GM19238 (cell line): ENCODE data around the gene STK32B.

ENCODE experiments used
- DNase-seq: peaks from one replicate; pipeline ENCODE4 v3.0.0; 2011; ENCODE audit warnings: low spot score; ENCODE audit not compliant: insufficient read length

STK32B gene

DNA sequence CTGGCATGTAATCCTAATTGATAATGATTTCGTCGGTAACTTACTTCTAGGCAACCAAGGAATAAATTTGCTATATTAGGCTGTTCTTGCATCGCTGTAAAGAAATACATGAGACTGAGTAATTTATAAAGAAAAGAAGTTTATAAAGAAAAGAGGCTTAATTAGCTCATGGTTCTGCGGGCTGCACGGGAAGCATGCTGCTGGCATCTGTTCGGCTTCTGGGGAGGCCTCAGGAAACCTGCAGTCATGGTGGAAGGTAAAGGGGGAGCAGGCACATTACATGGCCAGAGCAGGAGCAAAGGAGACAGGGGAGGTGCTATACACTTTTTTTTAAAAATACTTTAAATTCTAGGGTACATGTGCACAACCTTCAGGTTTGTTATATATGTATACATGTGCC lies 290.2 kb downstream of the STK32B start:
- no peak for DNase-seq

DNA sequence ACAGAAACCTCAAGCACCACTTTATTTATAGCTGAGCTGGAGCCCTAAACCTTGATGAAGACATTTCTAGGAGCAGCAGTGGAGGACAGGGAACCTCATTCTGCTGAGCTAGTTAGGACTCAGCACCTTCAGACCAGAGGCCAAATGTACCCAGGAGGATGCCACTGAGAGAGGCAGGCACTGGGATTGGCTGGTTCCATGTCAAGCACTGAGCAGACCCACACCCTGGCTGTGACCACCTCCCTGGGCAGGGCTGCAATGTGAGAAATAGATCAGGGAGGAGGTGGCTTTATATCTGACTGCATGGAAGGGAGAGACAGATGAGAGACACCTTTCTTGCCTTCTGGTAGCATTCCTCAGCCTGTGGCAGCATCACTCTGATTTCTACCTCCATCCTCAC lies 304.6 kb downstream of the STK32B start:
- no peak for DNase-seq

DNA sequence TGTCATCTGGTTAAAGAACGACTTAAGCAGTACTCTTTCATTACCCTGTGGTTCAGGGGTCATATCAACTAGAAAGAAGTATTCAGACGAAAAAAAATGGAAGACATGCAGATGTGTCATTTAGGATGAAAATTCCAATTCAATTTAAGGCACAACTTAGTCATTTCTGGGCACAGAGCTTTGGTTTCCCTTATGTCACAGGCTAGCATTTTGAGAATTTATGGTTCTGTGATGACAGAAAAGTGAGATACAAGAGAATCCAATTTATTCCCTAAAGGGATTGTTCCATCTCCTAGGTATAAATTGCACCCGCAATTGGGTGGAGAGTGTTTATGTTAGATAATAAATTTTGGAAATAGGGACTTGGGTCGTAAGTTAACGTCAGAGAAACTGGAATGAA lies 306.6 kb downstream of the STK32B start:
- no peak for DNase-seq

- DNase-seq: no peak
Observed at GRCh38 chr4:5361968-5362367, 310.7 kb downstream of the STK32B start.

- no peak for DNase-seq
Observed at GRCh38 chr4:5364406-5364805, 313.1 kb downstream of the STK32B start.

- no peak for DNase-seq
Observed at GRCh38 chr4:5365071-5366008, 314.1 kb downstream of the STK32B start.

DNA sequence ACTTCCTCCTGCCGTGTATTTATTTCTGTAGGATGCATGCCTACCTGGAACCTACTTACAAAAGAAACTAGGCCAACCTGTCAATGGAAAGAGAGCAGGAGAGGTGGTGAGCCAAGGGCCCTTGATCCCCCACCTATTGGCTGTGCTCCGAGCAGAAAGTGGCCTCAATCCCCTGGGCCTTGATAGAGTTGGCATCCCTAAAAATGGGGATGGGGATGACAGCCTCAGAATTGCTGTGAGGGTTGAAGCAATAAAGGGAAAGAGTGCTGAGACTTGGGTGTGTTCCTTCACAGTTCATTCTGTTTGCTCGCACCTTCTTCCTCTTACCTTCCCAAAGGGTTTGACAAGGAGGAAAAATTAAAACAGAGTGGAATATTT lies 314.7 kb downstream of the STK32B start:
- DNase-seq: no peak

DNA sequence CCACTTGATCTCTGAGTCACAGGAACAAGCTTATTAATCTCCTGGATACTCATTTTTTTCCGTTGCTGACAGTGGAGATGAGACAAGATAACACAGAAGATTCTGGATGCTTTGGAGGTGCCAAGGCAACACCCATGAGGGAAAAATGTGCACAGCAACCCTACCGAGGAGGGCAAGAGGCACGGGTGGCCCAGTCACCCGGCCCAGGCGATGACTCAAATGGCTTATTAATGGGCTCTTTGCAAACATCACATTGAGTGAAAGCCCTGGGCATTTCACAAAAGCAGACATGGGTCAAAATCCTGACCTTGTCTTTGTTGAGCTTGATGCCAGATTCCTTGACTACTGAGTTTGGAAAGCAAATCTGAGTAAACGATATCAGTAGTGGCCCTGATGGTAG lies 315.1 kb downstream of the STK32B start:
- no peak for DNase-seq

DNA sequence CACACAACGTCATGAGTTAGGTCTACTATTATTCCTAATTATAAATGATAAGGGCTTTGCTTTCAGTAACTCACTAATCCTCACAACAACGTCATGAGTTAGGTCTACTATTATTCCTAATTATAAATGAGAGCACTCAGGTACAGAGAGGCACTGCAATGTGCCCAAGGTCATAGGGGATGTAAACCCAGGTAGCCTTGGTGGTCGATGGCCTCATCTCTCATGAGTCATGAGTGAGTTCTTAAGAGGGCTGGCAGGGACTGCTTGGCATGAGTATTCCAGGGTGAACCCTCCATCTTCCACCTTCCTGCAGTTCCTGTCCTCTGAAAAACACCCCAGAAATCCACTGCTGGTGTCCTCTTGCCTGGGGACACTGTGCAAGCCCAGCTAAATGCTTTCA lies 317.1 kb downstream of the STK32B start:
- DNase-seq: no peak

GRCh38 chr4:5370286-5370685 lies 319.0 kb downstream of the STK32B start:
- DNase-seq: no peak

DNA sequence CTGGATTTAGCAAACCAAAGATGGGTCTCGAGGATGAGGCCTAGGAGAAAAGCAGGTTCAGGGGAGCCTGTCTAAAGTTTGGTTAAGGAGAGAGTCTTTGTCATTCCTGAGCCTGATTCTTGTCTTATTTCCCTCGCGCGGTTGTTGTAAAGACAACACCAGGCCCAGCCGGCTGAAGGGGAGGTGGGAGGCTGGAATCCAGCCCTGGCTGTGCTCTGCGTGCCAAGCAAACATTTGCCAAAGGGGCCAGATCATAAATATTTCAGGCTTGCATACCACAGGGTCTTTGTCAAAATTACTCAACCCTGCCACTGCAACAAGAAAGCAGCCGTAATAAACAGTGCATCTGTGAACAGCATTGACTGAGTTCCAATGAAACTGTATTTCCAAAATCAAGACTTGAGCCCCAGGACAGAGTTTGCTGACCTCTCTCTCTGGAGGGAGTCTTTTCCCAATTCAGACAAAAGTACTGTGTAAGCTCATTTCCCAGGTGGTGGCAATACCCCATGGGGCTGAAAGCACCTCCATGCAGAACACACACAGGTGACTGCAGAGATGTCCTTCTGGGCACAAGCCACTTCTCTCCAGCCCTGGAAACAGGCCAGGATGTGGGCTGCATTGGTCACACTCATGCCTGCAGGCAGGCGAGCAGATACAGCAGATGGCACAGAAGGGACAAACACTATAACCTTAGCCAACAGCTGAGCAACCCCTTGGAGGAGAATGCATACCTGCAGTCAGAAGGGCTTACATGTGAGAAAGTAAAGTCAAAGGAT lies 320.3 kb downstream of the STK32B start:
- DNase-seq: no peak

DNA sequence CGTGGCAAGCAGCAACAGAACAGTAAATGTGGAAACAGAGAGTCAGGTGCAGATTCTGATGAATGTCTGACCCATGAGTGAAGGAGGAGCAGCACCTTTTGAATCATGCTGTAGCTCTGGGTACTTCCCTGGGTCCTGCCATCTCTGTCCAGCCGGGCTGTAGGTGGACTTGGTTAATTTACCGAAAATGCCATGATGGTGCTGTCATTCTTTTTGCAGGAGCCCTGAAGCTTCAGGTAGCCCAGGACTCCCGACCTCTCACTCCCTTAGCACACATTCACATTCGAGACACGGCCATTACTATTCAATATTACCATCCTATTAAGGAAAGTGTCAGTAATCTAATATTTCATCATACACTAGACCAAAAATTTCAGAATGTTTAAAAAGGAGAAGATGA lies 320.9 kb downstream of the STK32B start:
- no peak for DNase-seq

- DNase-seq: no peak
Observed at GRCh38 chr4:5373327-5373726, 322.0 kb downstream of the STK32B start.

DNA sequence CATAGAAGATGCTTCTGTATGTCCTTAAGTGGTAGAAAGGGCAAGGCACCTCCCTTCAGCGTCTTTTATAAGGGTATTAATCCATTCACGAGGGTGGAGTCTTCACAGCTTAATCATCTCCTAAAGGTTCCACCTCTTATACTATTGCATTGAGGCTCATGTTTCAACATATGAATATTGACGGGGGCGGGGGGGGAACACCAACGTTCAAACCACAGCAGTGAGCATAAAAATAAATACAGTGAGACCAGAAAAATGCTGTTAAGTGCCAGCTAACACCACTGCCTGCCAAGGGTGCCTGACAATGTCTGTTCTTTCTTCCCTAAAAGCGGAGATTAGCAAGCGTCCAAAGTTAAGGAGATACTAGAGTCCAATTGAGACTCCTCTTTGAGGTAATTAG lies 323.3 kb downstream of the STK32B start:
- DNase-seq: no peak

DNA sequence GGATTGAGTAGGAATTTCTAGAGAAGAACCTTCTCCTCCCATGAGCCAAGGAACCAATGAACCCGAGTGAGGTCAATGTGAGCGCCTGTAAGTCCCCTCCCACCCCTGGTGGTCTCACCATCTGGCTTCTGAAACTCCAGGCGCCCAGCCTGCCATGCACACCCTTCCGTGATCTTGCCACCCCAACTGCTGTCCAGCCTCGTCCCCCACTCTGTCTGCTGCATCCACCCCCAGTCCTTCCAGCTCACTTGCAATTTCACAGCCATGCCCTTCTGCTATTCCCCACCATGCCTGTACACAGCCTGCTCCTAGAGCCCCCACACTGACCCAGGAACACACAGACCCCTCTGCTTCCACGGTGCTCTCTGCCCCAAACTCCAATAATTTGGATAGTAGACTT lies 323.7 kb downstream of the STK32B start:
- DNase-seq: no peak

DNA sequence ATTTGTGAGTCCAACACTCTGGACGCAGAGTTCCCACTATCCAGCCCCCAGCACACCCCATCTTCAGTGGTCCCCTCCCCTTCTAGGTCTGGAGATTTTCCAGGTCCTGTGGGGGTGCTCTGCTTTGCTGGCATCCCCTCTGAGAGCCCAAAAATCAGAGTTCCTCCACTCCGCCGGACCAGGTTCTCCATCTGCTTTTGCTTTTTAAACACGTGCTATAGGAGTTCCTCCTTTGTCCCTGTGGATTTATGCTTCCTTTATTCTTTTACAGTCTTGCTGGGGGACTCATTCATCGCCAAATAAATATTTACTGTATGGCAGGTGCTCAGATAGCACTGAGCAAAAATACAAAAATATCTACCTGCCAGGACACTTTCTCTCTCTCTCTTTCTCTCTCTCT lies 324.7 kb downstream of the STK32B start:
- DNase-seq: no peak

GRCh38 chr4:5378002-5378401 lies 326.7 kb downstream of the STK32B start:
- DNase-seq: no peak

GRCh38 chr4:5379895-5380294 lies 328.6 kb downstream of the STK32B start:
- DNase-seq: no peak

- no peak for DNase-seq
Observed at GRCh38 chr4:5381961-5382441, 330.7 kb downstream of the STK32B start.

GRCh38 chr4:5383191-5383980 lies 332.1 kb downstream of the STK32B start:
- DNase-seq: no peak

DNA sequence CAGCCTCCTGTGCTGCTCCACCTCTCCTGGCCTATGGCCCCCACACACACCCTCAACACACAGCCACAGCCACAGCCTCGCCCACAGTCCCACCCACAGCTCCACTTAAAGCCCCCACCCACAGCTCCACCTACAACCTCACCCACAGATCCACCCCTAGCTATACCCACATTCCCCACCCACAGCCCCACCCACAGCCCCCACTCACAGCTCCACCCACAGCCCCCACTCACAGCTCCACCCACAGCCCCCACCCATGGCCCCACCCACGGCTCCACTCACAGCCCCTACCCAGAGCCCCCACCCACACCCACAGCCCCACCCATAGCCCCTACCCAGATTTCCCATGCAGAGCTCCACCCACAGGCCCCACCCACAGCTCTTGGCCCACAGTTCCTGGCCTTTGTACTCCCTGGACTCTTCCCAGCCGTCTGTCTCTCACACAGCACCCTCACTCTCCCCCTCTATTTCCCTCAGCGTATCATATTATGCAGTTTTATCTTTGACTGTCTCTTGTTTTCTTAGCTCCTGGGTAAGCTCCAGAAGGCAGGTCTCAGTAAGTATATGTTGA lies 334.5 kb downstream of the STK32B start:
- DNase-seq: no peak
